GM19452 (cell line): ENCODE data around the gene HAAO.
"Not testable (repeated sequence)": the region's sequence is repeated elsewhere in the genome, so short reads cannot be mapped to it uniquely, and the experiment has no call there.

Experiments
- ATAC-seq: cut with Tn5 transposase; IDR thresholded peaks from one replicate; pipeline ENCODE4 v1.9.1; 2021; ENCODE audit not compliant: unreplicated experiment

Gene HAAO

GRCh38 chr2:42752314-42752713 lies 40.1 kb downstream of the HAAO start:
- peak; percentile 54 for ATAC-seq

- ATAC-seq: no peak
Observed at GRCh38 chr2:42748840-42749239, 43.5 kb downstream of the HAAO start.

- ATAC-seq: no peak
Observed at GRCh38 chr2:42747422-42747821, 45.0 kb downstream of the HAAO start.

GRCh38 chr2:42744545-42745082 lies 47.8 kb downstream of the HAAO start:
- ATAC-seq: no peak

- no peak for ATAC-seq
Observed at GRCh38 chr2:42743659-42743990, 48.8 kb downstream of the HAAO start.

- no peak for ATAC-seq
Observed at GRCh38 chr2:42742740-42743658, 49.4 kb downstream of the HAAO start.

GRCh38 chr2:42741140-42741539 lies 51.2 kb downstream of the HAAO start:
- ATAC-seq: no peak

GRCh38 chr2:42736598-42737322 lies 55.6 kb downstream of the HAAO start:
- ATAC-seq: no peak

GRCh38 chr2:42733852-42734251 lies 58.5 kb downstream of the HAAO start:
- no peak for ATAC-seq

GRCh38 chr2:42731316-42731715 lies 61.1 kb downstream of the HAAO start:
- not testable (repeated sequence) for ATAC-seq

- ATAC-seq: no peak
Observed at GRCh38 chr2:42726680-42727079, 65.7 kb downstream of the HAAO start.

GRCh38 chr2:42725657-42726056 lies 66.7 kb downstream of the HAAO start:
- no peak for ATAC-seq

GRCh38 chr2:42724886-42725285 lies 67.5 kb downstream of the HAAO start:
- no peak for ATAC-seq

- ATAC-seq: no peak
Observed at GRCh38 chr2:42723465-42723864, 68.9 kb downstream of the HAAO start.

GRCh38 chr2:42722320-42723190 lies 69.8 kb downstream of the HAAO start:
- peak; percentile 97 for ATAC-seq

GRCh38 chr2:42721898-42722297 lies 70.5 kb downstream of the HAAO start:
- ATAC-seq: no peak
